ENCODE measurements around the gene SPEM1.

DNA sequence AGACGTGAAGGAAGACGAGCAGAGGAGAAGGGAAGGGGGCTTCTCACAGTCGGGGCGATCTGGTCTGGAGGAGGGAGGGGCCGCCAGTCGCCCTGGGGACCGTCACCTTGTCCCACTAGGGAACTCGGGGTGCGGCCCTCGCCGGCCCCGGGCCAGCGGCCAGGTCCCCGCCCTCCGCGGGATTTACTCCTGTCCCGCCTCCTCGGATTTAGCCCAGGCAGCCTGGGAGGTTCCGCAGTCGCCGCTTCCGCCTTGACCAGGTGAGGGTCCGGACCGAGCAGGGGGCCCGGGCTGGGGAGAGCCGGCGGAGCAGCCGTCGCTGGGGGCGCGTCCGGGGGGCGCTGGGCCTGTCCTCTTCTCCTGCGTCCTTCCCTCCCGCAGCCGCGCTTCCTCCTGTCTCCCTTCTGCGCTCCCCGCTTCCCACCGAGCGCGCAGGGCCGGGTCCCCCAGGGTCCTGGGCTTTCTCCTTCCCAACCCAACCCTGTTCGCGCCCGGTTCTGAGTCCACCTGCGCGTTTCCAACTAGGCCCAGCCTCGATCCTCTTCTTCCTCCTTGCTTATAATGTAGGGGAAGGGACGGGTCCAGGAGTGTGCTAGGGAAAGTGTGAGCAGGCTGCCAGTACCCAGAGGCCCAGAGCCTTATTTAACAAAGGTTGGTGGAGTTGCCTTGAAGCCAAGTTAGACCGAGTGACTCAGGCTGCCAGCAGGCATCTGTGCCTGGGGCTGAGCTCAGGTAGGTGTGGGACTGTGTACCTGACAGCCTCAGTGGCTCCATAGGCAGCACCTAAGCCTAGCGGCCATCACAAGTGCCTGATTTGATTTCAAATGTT lies 39.1 kb upstream of the SPEM1 start, which contains the start of gene TNK1:
- TF ChIP-seq CTCF (IDR thresholded peaks at IDR 0.05): peak in 1 of 6 experiments; percentile 28
- peak in 2 of 4 donors; percentile 58 to 65 for TF ChIP-seq POLR2A (IDR thresholded peaks at IDR 0.05)

Measured in esophagus squamous epithelium (tissue), 4 donors.